K562 (cell line): ENCODE data around the gene ARHGAP26. TPM values are rescaled to one million over a fixed set of nuclear protein-coding genes. Genes with fewer than 3 reads are reported as not detected.

Experiments used
- ATAC-seq: fragments of 200-7000 bp; cut with Tn5 transposase; 3 replicates; pipeline ENCODE4 v1.9.1; 2020; ENCODE audit warnings: moderate library complexity
- BruUV-seq: library from RNA; stranded (reverse); fragments of 400-500 nt; replicated peaks from 2 replicates; lab custom pipeline; 2021; lab: Mats Ljungman, UMichigan
- CTCF ChIA-PET: fragments of 300-600 bp; formaldehyde crosslinking; extraction: SDS; loops from one replicate; lab custom pipeline; 2021; ENCODE audit warnings: low intra/inter-chr PET ratio; lab: Yijun Ruan, JAX
- POLR2A ChIA-PET: fragments of 300-600, 350-650 bp; sonication (Branson Sonifier 250); formaldehyde crosslinking; extraction: SDS; loops from one replicate; lab custom pipeline; 2021; ENCODE audit warnings: antibody characterized with exemption, inconsistent platforms; lab: Yijun Ruan, JAX
- DNase-seq, 4 experiments: peaks; one replicate each; pipeline versions ENCODE4 v3.0.0 to v3.0.0-alpha.2; 2011 to 2018; ENCODE audit warnings: low spot score in 3 of 4, mixed read lengths in 3 of 4; ENCODE audit errors: extremely low read depth in 1 of 4
- FAIRE-seq: peaks from 2 replicates; lab custom pipeline; 2011; peaks lifted over from hg19 to GRCh38; lab: Jason Lieb, UNC
- H2AFZ ChIP-seq: 2 replicates; pipeline ENCODE4 v1.6.0; 2011; ENCODE audit warnings: low read depth, low read length, control low read depth, inconsistent platforms
- H3K27ac ChIP-seq: fragments of 200-600 bp; 3 replicates; pipeline ENCODE4 v1.8.0; 2011; ENCODE audit warnings: low read depth, mild to moderate bottlenecking, control low read depth, inconsistent platforms, low read length, moderate library complexity, mixed read lengths; ENCODE audit errors: extremely low read depth
- H3K27me3 ChIP-seq, 2 experiments: fragments of 300-600 bp in 1 of 2; 2 replicates in 1 of 2; 3 replicates in 1 of 2; pipeline versions ENCODE4 v1.6.0 to v1.8.0; 2011; ENCODE audit warnings: inconsistent platforms in 2 of 2, low read length in 2 of 2, mild to moderate bottlenecking in 1 of 2, mixed read lengths in 1 of 2, moderate library complexity in 1 of 2; ENCODE audit not compliant: control insufficient read depth in 2 of 2, insufficient read depth in 2 of 2
- H3K36me3 ChIP-seq: fragments of 300-600 bp; 3 replicates; pipeline ENCODE4 v1.8.0; 2011; ENCODE audit warnings: mild to moderate bottlenecking, low read length, inconsistent platforms; ENCODE audit not compliant: control insufficient read depth, insufficient read depth
- H3K4me1 ChIP-seq, 2 experiments: fragments of 200-600 bp in 1 of 2; replicated peaks in 1 of 2; 2 replicates in 1 of 2; 3 replicates in 1 of 2; pipeline versions ENCODE4 v1.5.1 to v1.8.0; 2011; ENCODE audit warnings: inconsistent platforms in 2 of 2, low read length in 2 of 2, mild to moderate bottlenecking in 1 of 2, mixed read lengths in 1 of 2, moderate library complexity in 1 of 2; ENCODE audit not compliant: control insufficient read depth in 2 of 2, insufficient read depth in 2 of 2
- H3K4me2 ChIP-seq: 2 replicates; pipeline ENCODE4 v1.6.1; 2011; ENCODE audit warnings: low read length, control low read depth, inconsistent platforms, mixed read lengths; ENCODE audit not compliant: insufficient read depth
- H3K4me3 ChIP-seq: fragments of 200-600 bp; sonication (generic), shearing (Covaris generic); 2 replicates; pipeline ENCODE4 v1.5.1; 2016; ENCODE audit warnings: control low read depth, inconsistent platforms
- H3K79me2 ChIP-seq: fragments of 200-600 bp; 3 replicates; pipeline ENCODE4 v1.8.0; 2011; ENCODE audit warnings: low read length, inconsistent platforms; ENCODE audit not compliant: control insufficient read depth, insufficient read depth
- H3K9ac ChIP-seq, 2 experiments: 2 replicates each; pipeline versions ENCODE4 v1.6.0 to v1.6.1; 2011; ENCODE audit warnings: low read depth in 2 of 2, low read length in 2 of 2, control low read depth in 1 of 2, inconsistent platforms in 1 of 2, mild to moderate bottlenecking in 1 of 2, mixed read lengths in 1 of 2; ENCODE audit not compliant: insufficient read depth in 1 of 2
- H3K9me1 ChIP-seq: one replicate; pipeline ENCODE4 v1.6.0; 2011; ENCODE audit warnings: inconsistent platforms, mild to moderate bottlenecking, low read length, moderate library complexity; ENCODE audit not compliant: control insufficient read depth, insufficient read depth
- H3K9me3 ChIP-seq: replicated peaks from 2 replicates; pipeline ENCODE4 v1.5.1; 2011; ENCODE audit warnings: low read depth, low read length, inconsistent platforms; ENCODE audit not compliant: control insufficient read depth, insufficient read depth
- H4K20me1 ChIP-seq: replicated peaks from 2 replicates; pipeline ENCODE4 v1.6.1; 2011; ENCODE audit warnings: low read length, inconsistent platforms, mixed read lengths; ENCODE audit not compliant: control insufficient read depth, insufficient read depth
- EGR1 ChIP-seq: fragments of 450-650 bp; conservative IDR thresholded peaks from 2 replicates; pipeline ENCODE4 v1.6.1; 2017; ENCODE audit warnings: mild to moderate bottlenecking
- PKNOX1 ChIP-seq: fragments of 450-650 bp; IDR thresholded peaks from 2 replicates; pipeline ENCODE4 v1.6.1; 2016
- TRIM28 ChIP-seq: fragments of 450-650 bp; IDR thresholded peaks from 2 replicates; pipeline ENCODE4 v1.6.1; 2017
- ZBTB7A ChIP-seq: IDR thresholded peaks from 2 replicates; pipeline ENCODE4 v1.6.1; 2011; ENCODE audit warnings: low read depth, mild to moderate bottlenecking, low read length, moderate library complexity, borderline replicate concordance; ENCODE audit not compliant: control insufficient read depth
- ZZZ3 ChIP-seq: fragments of 450-650 bp; IDR thresholded peaks from 2 replicates; pipeline ENCODE4 v1.6.1; 2016; ENCODE audit warnings: antibody characterized with exemption, mild to moderate bottlenecking, moderate library complexity
- WGBS: fragments of 100-300 bp; shearing (Covaris generic); methylation state at CpG from one replicate; pipeline ENCODE4 v1.1.6; 2016; ENCODE audit warnings: low coverage, mixed read lengths; ENCODE audit not compliant: insufficient coverage; ENCODE audit errors: missing lambda C conversion rate; 5-methylcytosine and 5-hydroxymethylcytosine counted together
- in situ Hi-C: fragments of 300-500 bp; cut with MboI; formaldehyde crosslinking; loops from 4 replicates; pipeline ENCODE4 v1.15.0; 2018; ENCODE audit warnings: inconsistent platforms, mixed read lengths
- intact Hi-C: fragments of 100-400 bp; cut with micrococcal nuclease; formaldehyde crosslinking; loops from 2 replicates; pipeline ENCODE4 v1.14.2; 2022
- polyA plus RNA-seq, 8 experiments: library from polyadenylated mRNA; depleted of rRNA in 4 of 8; stranded (reverse) in 5 of 8; unstranded in 3 of 8; fragments of >200 nt; fragmentation: Nextera tagmentation in 2 of 8; fragmentation: Illumina TruSeq in 1 of 8; extraction: Ambion mirVana in 2 of 8; extraction: Trizol in 1 of 8; gene quantifications; 2 replicates each; pipeline versions ENCODE4 v1.2.1 to v1.2.3, GENCODE V29; 2011 to 2014; ENCODE audit warnings: inconsistent platforms in 1 of 8, missing spikeins in 1 of 8
- total RNA-seq, 7 experiments: library from RNA; depleted of rRNA in 6 of 7; stranded (reverse); fragments of >200 nt in 6 of 7; fragmentation: Illumina TruSeq in 2 of 7; extraction: Trizol in 2 of 7; gene quantifications; 2 replicates each; pipeline versions ENCODE4 v1.2.1 to v1.2.3, GENCODE V29; 2011 to 2021; ENCODE audit warnings: low replicate concordance in 1 of 7

The ARHGAP26 gene
- total and polyA plus RNA-seq, 9 of the 15 experiments (the other 6 are each of a cell fraction or from before 2014, with no cell fraction given): 0.13 to 1.1 (median 0.55) TPM

GRCh38 chr5:143214458-143214857, 444.3 kb downstream of the ARHGAP26 start:
- no peaks in the 10 kb centered on the region for H3K27me3 ChIP-seq
- H3K36me3 ChIP-seq: no peaks in the 10 kb centered on the region
- ATAC-seq (peak; percentile 9), FAIRE-seq (no peak), DNase-seq (no peak)
- no peaks in the 10 kb centered on the region for H4K20me1 ChIP-seq
- no peak overlapping the region for H3K4me3 ChIP-seq
- TF ChIP-seq ZBTB7A (0 out of 2 replicates have a peak, but pooled peaks have one; percentile 15), TRIM28 (no peak), EGR1 (peak; percentile 57)
- POLR2A ChIA-PET: interaction anchor here (2.0 kb wide), 1 partner anchor 7 kb away, joined by 7 read pairs; no protein-coding TSS in a partner anchor
- no peaks in the 10 kb centered on the region for H3K79me2 ChIP-seq
- peak overlapping the region; percentile 90 for H2AFZ ChIP-seq
- 75% methylated on average over 4 of the region's 4 CpGs for whole genome bisulfite sequencing
- intact Hi-C loops (loop anchor here (10.0 kb wide), 1 partner anchor 370 kb away; no protein-coding TSS in a partner anchor), in situ Hi-C loops (no loop called here)
- H3K4me1 ChIP-seq: peaks cover 39 to 58% of the 10 kb centered on the region in 2 experiments
- no peaks in the 10 kb centered on the region for H3K9me3 ChIP-seq
- H3K27ac ChIP-seq: peak overlapping the region; percentile 79
- H3K9ac ChIP-seq: peak overlapping the region; percentile 41 to 58; a peak in 2 of 4 replicates
- no peaks in the 10 kb centered on the region for H3K9me1 ChIP-seq
- no TSS peak for BruUV-seq
- CTCF ChIA-PET: no interaction called here
- H3K4me2 ChIP-seq: peak overlapping the region; percentile 36

GRCh38 chr5:143214890-143215289, 444.7 kb downstream of the ARHGAP26 start:
- Histone ChIP-seq H3K9ac (peak overlapping the region; percentile 18 to 58; a peak in 3 of 4 replicates), H3K36me3 (no peaks in the 10 kb centered on the region), H3K4me3 (no peak overlapping the region), H3K4me2 (peak overlapping the region; percentile 36), H3K4me1 (peaks cover 36 to 60% of the 10 kb centered on the region in 2 experiments), H4K20me1 (no peaks in the 10 kb centered on the region), H3K27ac (peak overlapping the region; percentile 79; the same call in 2 of the 3 replicates), H3K9me1 (no peaks in the 10 kb centered on the region), H3K9me3 (no peaks in the 10 kb centered on the region), H2AFZ (peak overlapping the region; percentile 90), H3K27me3 (no peaks in the 10 kb centered on the region), H3K79me2 (no peaks in the 10 kb centered on the region)
- FAIRE-seq: no peak
- ATAC-seq: peak; percentile 38
- in situ Hi-C loops (no loop called here), intact Hi-C loops (loop anchor here (10.0 kb wide), 1 partner anchor 370 kb away; no protein-coding TSS in a partner anchor)
- 53% methylated on average over 5 of the region's 6 CpGs for WGBS
- no peak for DNase-seq
- POLR2A ChIA-PET: no interaction called here
- CTCF ChIA-PET: no interaction called here
- BruUV-seq: no TSS peak
- no peak for TF ChIP-seq ZZZ3
- no peak for TF ChIP-seq PKNOX1
